Endothelial cell of umbilical vein (primary cell): ENCODE results near the gene LANCL2. TPM values are rescaled to one million over a fixed set of nuclear protein-coding genes. Genes with fewer than 3 reads are reported as not detected.

Source experiments
- BruUV-seq: library from RNA; stranded (reverse); fragments of 400-500 nt; replicated peaks from 2 replicates; lab custom pipeline; 2021; lab: Mats Ljungman, UMichigan
- CTCF ChIA-PET: fragments of 300-600, 350-600 bp; sonication (Branson Sonifier 250); formaldehyde crosslinking; loops from one replicate; lab custom pipeline; 2021; ENCODE audit warnings: antibody characterized with exemption, inconsistent platforms; lab: Charles Lee
- POLR2A ChIA-PET: fragments of 300-600, 350-600 bp; sonication (Branson Sonifier 250); formaldehyde crosslinking; loops from one replicate; lab custom pipeline; 2021; ENCODE audit warnings: antibody characterized with exemption, inconsistent platforms; lab: Charles Lee
- DNase-seq: peaks from one replicate; pipeline ENCODE4 v3.0.0-alpha.2; 2011; ENCODE audit warnings: low read depth, low spot score
- FAIRE-seq: peaks from 2 replicates; lab custom pipeline; 2011; peaks lifted over from hg19 to GRCh38; lab: Jason Lieb, UNC
- H2AFZ ChIP-seq: 2 replicates; pipeline ENCODE4 v1.6.0; 2012; ENCODE audit warnings: low read depth, low read length, control low read depth, inconsistent platforms
- H3K27ac ChIP-seq: 2 replicates; pipeline ENCODE4 v1.5.1; 2011; ENCODE audit warnings: low read depth, mild to moderate bottlenecking, control low read depth, low read length, moderate library complexity; ENCODE audit not compliant: insufficient read depth
- H3K27me3 ChIP-seq, 2 experiments: 2 replicates each; pipeline versions ENCODE4 v1.6.0 to v1.6.1; 2011; ENCODE audit warnings: low read length in 2 of 2, mixed read lengths in 1 of 2; ENCODE audit not compliant: control insufficient read depth in 2 of 2, insufficient read depth in 2 of 2
- H3K36me3 ChIP-seq, 2 experiments: 2 replicates in 1 of 2; 3 replicates in 1 of 2; pipeline ENCODE4 v1.5.1; 2011; ENCODE audit warnings: low read length in 2 of 2, mild to moderate bottlenecking in 1 of 2, moderate library complexity in 1 of 2; ENCODE audit not compliant: control insufficient read depth in 2 of 2, insufficient read depth in 2 of 2; ENCODE audit errors: extremely low read depth in 1 of 2
- H3K4me1 ChIP-seq: 3 replicates; pipeline ENCODE4 v1.5.1; 2011; ENCODE audit warnings: mild to moderate bottlenecking, low read length; ENCODE audit not compliant: control insufficient read depth, insufficient read depth; ENCODE audit errors: extremely low read depth
- H3K4me2 ChIP-seq: 2 replicates; pipeline ENCODE4 v1.6.1; 2011; ENCODE audit warnings: low read length, control low read depth, mixed read lengths; ENCODE audit not compliant: insufficient read depth
- H3K4me3 ChIP-seq, 3 experiments: fragments of 200-600 bp in 1 of 3; sonication (generic), shearing (Covaris generic) in 1 of 3; replicated peaks in 1 of 3; 2 replicates each; pipeline ENCODE4 v1.5.1; 2011 to 2016; ENCODE audit warnings: control low read depth in 3 of 3, low read length in 3 of 3, mild to moderate bottlenecking in 2 of 3, inconsistent platforms in 1 of 3, low read depth in 1 of 3, moderate library complexity in 1 of 3; ENCODE audit not compliant: insufficient read depth in 1 of 3
- H3K79me2 ChIP-seq: 2 replicates; pipeline ENCODE4 v1.6.0; 2012; ENCODE audit warnings: low read length, inconsistent platforms; ENCODE audit not compliant: control insufficient read depth, insufficient read depth
- H3K9ac ChIP-seq: replicated peaks from 2 replicates; pipeline ENCODE3; 2011; ENCODE audit warnings: low read length, control low read depth; ENCODE audit not compliant: insufficient read depth; ENCODE audit errors: extremely low read depth
- H3K9me1 ChIP-seq: replicated peaks from 3 replicates; pipeline ENCODE4 v1.6.0; 2011; ENCODE audit warnings: mild to moderate bottlenecking, low read length; ENCODE audit not compliant: control insufficient read depth, insufficient read depth; ENCODE audit errors: extremely low read depth
- H3K9me3 ChIP-seq: replicated peaks from 2 replicates; pipeline ENCODE4 v1.5.1; 2012; ENCODE audit warnings: low read length, inconsistent platforms; ENCODE audit not compliant: control insufficient read depth, insufficient read depth
- H4K20me1 ChIP-seq: replicated peaks from 2 replicates; pipeline ENCODE3; 2011; ENCODE audit warnings: mild to moderate bottlenecking, low read length; ENCODE audit not compliant: control insufficient read depth, insufficient read depth; ENCODE audit errors: extremely low read depth
- EZH2 ChIP-seq: IDR thresholded peaks from 2 replicates; pipeline ENCODE4 v1.6.1; 2012; ENCODE audit warnings: borderline replicate concordance, low read depth, mild to moderate bottlenecking, moderate library complexity, low read length, inconsistent platforms; ENCODE audit not compliant: severe bottlenecking
- FOS ChIP-seq: IDR thresholded peaks from 2 replicates; pipeline ENCODE4 v1.6.1; 2011; ENCODE audit warnings: mild to moderate bottlenecking, low read length, moderate library complexity, borderline replicate concordance; ENCODE audit not compliant: insufficient read depth
- GATA2 ChIP-seq: IDR thresholded peaks from 2 replicates; pipeline ENCODE4 v1.7.0; 2011; ENCODE audit warnings: low read depth, mild to moderate bottlenecking, moderate library complexity, mixed read lengths, low read length; ENCODE audit not compliant: insufficient read length, insufficient read depth
- JUN ChIP-seq: IDR thresholded peaks from 2 replicates; pipeline ENCODE4 v1.6.1; 2011; ENCODE audit warnings: borderline replicate concordance, low read depth; ENCODE audit not compliant: insufficient read length, insufficient read depth
- MYC ChIP-seq: IDR thresholded peaks from one replicate; pipeline ENCODE4 v1.6.1; 2011; ENCODE audit warnings: mild to moderate bottlenecking, low read depth, low read length
- POLR2A ChIP-seq: IDR thresholded peaks from 2 replicates; pipeline ENCODE4 v1.6.1; 2012; ENCODE audit warnings: low read depth, mild to moderate bottlenecking, control low read depth, low read length
- POLR2AphosphoS5 ChIP-seq: IDR thresholded peaks from 2 replicates; pipeline ENCODE4 v1.6.1; 2012; ENCODE audit warnings: low read depth, mild to moderate bottlenecking, control low read depth, low read length, moderate library complexity; ENCODE audit not compliant: insufficient read depth
- dilution Hi-C: fragments of 300-500 bp; cut with MboI; formaldehyde crosslinking; loops from one replicate; pipeline ENCODE4 v1.15.0; 2019; ENCODE audit warnings: low sequenced_read_pairs; ENCODE audit not compliant: extremely low pct_ligation_motif_present
- intact Hi-C: fragments of 100-400 bp; cut with micrococcal nuclease; formaldehyde crosslinking; loops from one replicate; pipeline ENCODE4 v1.10.0; 2022
- polyA plus RNA-seq, 4 experiments: library from polyadenylated mRNA; depleted of rRNA in 3 of 4; stranded (reverse) in 3 of 4; unstranded in 1 of 4; fragments of >200 nt; gene quantifications; 2 replicates each; pipeline versions ENCODE4 v1.2.1 to v1.2.3, GENCODE V29; 2011 to 2012; ENCODE audit warnings: missing spikeins in 1 of 4
- total RNA-seq: library from RNA; stranded (reverse); gene quantifications from 2 replicates; pipeline ENCODE4 v1.2.3, GENCODE V29; 2021
- TF ChIP-seq, protein P1 (sequence below), 2 donors: IDR thresholded peaks; 1 replicate in 1 of 2; 2 replicates in 1 of 2; pipeline ENCODE4 v1.5.1; 2011; ENCODE audit warnings: low read length in 2 of 2, mild to moderate bottlenecking in 2 of 2, moderate library complexity in 2 of 2, control low read depth in 1 of 2, inconsistent platforms in 1 of 2, low read depth in 1 of 2; ENCODE audit not compliant: insufficient read depth in 1 of 2; ENCODE audit errors: extremely low read depth in 1 of 2
- TF ChIP-seq, protein P2 (sequence below): IDR thresholded peaks from 2 replicates; pipeline ENCODE4 v1.6.1; 2011; ENCODE audit not compliant: insufficient read depth, insufficient read length

The LANCL2 gene
- total and polyA plus RNA-seq, 2 donors (not counting 3 experiments of a cell fraction or from before 2014, with no cell fraction given) = 19.2 to 25.3 TPM

DNA sequence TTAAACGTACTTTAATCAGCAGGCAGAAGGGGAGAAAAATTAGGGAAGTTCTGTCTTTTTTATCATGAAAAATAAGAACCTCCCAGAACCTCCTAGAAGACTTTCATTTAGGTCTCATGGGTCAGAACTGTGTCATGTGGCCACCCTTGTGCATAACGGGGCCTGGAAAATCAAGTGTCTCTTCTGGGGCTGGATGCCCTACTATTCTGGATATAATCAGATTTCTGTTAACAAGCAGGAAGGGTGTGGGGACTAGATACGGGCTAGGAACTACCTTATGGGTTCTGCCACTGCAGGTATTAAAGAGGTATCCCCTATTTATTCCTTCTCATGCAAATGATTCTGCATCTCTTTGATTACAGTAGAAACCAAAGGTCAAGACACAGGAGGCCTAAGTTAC, 14.1 kb downstream of the LANCL2 start:
- Histone ChIP-seq H3K9ac (no peak overlapping the region), H3K36me3 (no peaks in the 10 kb centered on the region), H3K9me3 (no peaks in the 10 kb centered on the region), H3K27ac (no peak overlapping the region), H3K27me3 (no peaks in the 10 kb centered on the region), H3K4me3 (no peak overlapping the region), H3K9me1 (no peaks in the 10 kb centered on the region), H3K4me2 (no peak overlapping the region), H2AFZ (no peak overlapping the region), H4K20me1 (no peaks in the 10 kb centered on the region), H3K4me1 (no peaks in the 10 kb centered on the region), H3K79me2 (no peaks in the 10 kb centered on the region)
- DNase-seq (no peak), FAIRE-seq (no peak)
- BruUV-seq = no TSS peak
- CTCF ChIA-PET = interaction anchor here (1.8 kb wide), 1 partner anchor 36 kb away, joined by 6 read pairs; no protein-coding TSS in a partner anchor
- TF ChIP-seq POLR2A (no peak), JUN (no peak), EZH2 (no peak), MYC (no peak), GATA2 (no peak), FOS (no peak), POLR2AphosphoS5 (no peak)
- TF ChIP-seq, protein P1, sequence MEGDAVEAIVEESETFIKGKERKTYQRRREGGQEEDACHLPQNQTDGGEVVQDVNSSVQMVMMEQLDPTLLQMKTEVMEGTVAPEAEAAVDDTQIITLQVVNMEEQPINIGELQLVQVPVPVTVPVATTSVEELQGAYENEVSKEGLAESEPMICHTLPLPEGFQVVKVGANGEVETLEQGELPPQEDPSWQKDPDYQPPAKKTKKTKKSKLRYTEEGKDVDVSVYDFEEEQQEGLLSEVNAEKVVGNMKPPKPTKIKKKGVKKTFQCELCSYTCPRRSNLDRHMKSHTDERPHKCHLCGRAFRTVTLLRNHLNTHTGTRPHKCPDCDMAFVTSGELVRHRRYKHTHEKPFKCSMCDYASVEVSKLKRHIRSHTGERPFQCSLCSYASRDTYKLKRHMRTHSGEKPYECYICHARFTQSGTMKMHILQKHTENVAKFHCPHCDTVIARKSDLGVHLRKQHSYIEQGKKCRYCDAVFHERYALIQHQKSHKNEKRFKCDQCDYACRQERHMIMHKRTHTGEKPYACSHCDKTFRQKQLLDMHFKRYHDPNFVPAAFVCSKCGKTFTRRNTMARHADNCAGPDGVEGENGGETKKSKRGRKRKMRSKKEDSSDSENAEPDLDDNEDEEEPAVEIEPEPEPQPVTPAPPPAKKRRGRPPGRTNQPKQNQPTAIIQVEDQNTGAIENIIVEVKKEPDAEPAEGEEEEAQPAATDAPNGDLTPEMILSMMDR (IDR thresholded peaks at IDR 0.05; ENCODE audit: extremely low read depth in 1 of 2, insufficient read depth in 1 of 2, low read depth in 1 of 2, low read length in 2 of 2) = no peak
- TF ChIP-seq, protein P2, sequence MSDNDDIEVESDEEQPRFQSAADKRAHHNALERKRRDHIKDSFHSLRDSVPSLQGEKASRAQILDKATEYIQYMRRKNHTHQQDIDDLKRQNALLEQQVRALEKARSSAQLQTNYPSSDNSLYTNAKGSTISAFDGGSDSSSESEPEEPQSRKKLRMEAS = no peak
- intact Hi-C loops = no loop called here
- dilution Hi-C loops = no loop called here
- POLR2A ChIA-PET = no interaction called here
